ENCODE data around the gene IRS1. TPM values are rescaled to one million over a fixed set of nuclear protein-coding genes. Genes with fewer than 3 reads are reported as not detected.

IRS1 gene
- total RNA-seq, 2 donors from 2014 or later: 0.90 to 6.2 TPM

DNA sequence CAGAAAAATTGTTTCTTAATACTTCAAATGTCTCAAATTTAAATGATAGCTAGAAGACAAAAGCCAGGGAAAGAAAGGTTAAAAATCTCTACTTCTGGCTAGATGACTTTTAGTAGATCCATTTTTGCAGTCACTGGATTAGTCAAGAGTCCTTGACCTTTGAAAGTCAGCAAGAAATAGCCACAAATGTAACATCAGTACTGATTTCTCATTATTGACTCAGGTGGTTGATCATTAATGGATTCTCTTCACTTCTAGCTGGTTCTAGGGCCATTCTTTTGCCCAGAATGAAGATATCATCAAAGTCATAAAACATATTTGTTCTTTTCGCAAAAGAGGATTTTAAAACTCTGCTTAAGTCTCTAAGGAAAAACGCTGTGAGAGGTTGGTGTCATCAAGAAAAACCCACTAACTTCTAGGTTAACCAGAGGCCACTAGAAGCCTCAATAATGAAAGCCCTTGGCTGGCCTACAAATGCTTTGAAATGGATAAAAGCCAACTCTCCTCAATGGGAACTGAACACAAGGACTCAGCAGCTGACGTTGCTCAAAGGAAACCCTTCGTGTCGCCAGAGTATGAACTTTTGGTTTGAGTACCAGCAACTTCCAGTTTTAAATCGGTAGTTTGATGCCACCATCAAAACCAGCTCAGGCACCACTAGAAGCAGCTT is 66.3 kb downstream of the IRS1 start:
- no peak overlapping the region for H3K27ac Mint-ChIP-seq
- H3K9me3 ChIP-seq (ENCODE audit: control insufficient read depth, low read length, poor library complexity, severe bottlenecking): no peaks in the 10 kb centered on the region
- DNase-seq: no peak
- peaks cover 2% of the 10 kb centered on the region for H3K27me3 Mint-ChIP-seq
- no peaks in the 10 kb centered on the region for H3K36me3 Mint-ChIP-seq (ENCODE audit: low read depth)
- no peak for ATAC-seq
- H3K4me3 Mint-ChIP-seq: no peak overlapping the region
- no peaks in the 10 kb centered on the region for H3K4me1 Mint-ChIP-seq

DNA sequence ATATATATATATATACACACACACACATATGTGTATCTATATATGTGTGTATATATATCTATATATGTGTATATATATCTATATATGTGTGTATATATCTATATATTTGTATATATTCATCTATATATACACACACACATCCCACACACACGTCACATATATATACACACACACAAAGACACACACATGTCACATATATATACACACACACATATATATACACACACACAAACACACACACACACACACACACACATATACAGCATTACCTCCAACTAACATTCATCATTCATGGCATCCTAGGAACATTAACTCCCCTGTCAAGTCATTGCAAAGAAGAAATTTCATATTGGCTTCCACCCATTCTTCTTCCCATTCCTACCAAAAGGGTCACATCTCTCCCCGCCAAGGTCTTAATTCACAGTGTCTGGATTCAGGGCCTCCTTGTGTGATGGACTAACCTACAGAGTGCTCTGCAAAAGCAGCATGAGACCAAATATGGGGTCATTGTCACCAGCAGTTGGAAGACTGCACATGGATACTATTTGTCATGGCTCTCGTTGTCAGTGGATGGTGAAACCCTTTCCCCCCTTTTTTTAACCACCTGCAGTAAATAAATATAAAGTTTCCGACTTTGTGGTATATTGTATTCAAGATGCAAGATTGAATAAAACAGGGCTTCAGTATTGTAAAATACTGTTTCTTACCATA is 67.0 kb downstream of the IRS1 start:
- H3K4me1 Mint-ChIP-seq: no peaks in the 10 kb centered on the region
- no peak for DNase-seq
- H3K27me3 Mint-ChIP-seq: peaks cover 8% of the 10 kb centered on the region
- no peaks in the 10 kb centered on the region for H3K36me3 Mint-ChIP-seq (ENCODE audit: low read depth)
- no peak overlapping the region for H3K27ac Mint-ChIP-seq
- H3K4me3 Mint-ChIP-seq: no peak overlapping the region
- no peak for ATAC-seq
- no peaks in the 10 kb centered on the region for H3K9me3 ChIP-seq (ENCODE audit: control insufficient read depth, low read length, poor library complexity, severe bottlenecking)

DNA sequence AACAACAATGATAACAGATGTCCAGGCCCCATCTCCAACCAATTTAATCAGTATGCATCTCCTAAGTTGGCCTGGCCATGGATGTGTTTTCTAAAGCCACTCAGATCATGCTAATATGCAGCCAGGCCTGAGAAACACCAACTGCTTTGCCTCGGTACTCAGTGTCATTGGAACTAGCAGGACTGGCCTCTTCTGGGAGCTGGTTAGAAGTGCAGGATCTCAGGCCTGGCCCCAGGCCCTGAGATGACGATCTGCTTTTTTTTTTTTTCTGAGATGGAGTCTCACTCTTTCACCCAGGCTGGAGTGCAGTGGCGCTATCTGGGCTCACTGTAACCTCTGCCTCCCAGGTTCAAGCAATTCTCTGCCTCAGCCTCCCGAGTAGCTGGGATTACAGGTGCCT is 69.1 kb downstream of the IRS1 start:
- Mint-ChIP-seq H3K4me3 (no peak overlapping the region), H3K27ac (no peak overlapping the region)
- no peak for ATAC-seq

DNA sequence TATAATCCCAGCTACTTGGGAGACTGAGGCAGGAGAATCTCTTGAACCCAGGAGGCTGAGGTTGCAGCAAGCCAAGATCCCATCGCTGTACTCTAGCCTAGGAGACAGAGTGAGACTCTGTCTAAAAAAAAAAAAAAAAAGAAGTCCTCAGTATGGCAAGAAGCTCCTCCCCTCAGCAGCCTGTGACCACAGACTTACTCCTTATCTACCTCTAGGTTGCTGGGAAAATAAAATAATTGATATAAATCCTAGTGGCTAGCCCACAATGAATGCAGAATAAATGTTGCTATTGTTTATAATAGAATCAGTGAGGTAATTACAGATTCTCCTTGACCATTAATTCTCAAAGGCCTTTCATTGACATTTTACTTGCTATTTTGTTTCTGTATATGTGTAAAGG is 70.6 kb downstream of the IRS1 start:
- Mint-ChIP-seq H3K27me3 (peaks cover 30% of the 10 kb centered on the region), H3K4me1 (no peaks in the 10 kb centered on the region), H3K27ac (no peak overlapping the region), H3K4me3 (no peak overlapping the region), H3K36me3 (ENCODE audit: low read depth) (no peaks in the 10 kb centered on the region)
- ATAC-seq (no peak), DNase-seq (no peak)
- no peaks in the 10 kb centered on the region for H3K9me3 ChIP-seq (ENCODE audit: control insufficient read depth, low read length, poor library complexity, severe bottlenecking)

More for the DNA sequence above, 69.1 kb downstream of the IRS1 start:
- H3K36me3 Mint-ChIP-seq (ENCODE audit: low read depth): no peaks in the 10 kb centered on the region
- no peaks in the 10 kb centered on the region for H3K9me3 ChIP-seq (ENCODE audit: control insufficient read depth, low read length, poor library complexity, severe bottlenecking)
- no peak for DNase-seq
- H3K4me1 Mint-ChIP-seq: no peaks in the 10 kb centered on the region
- peaks cover 23% of the 10 kb centered on the region for H3K27me3 Mint-ChIP-seq

DNA sequence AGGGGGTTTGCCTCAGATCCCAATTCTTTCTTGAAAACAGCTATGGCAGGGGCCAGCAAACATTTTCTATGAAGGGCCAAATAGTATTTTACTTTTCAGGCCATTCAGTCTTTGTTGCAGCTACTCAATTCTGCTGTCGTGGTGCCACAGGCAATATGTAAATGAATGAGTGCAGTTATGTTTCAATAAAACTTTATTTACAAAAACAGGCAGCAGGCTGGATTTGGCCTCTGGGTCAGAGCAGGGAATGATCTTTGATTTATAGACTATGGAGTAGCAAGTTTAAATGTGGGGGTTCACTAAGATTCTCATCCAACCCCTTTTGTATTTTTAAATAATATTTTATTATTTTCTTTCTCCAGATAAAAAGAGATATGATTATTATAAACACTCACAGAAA is 72.4 kb downstream of the IRS1 start:
- no peaks in the 10 kb centered on the region for H3K36me3 Mint-ChIP-seq (ENCODE audit: low read depth)
- ATAC-seq (no peak), DNase-seq (no peak)
- H3K4me1 Mint-ChIP-seq: no peaks in the 10 kb centered on the region
- H3K27me3 Mint-ChIP-seq: peaks cover 41% of the 10 kb centered on the region
- no peak overlapping the region for H3K4me3 Mint-ChIP-seq
- no peak overlapping the region for H3K27ac Mint-ChIP-seq
- H3K9me3 ChIP-seq (ENCODE audit: control insufficient read depth, low read length, poor library complexity, severe bottlenecking): no peaks in the 10 kb centered on the region

DNA sequence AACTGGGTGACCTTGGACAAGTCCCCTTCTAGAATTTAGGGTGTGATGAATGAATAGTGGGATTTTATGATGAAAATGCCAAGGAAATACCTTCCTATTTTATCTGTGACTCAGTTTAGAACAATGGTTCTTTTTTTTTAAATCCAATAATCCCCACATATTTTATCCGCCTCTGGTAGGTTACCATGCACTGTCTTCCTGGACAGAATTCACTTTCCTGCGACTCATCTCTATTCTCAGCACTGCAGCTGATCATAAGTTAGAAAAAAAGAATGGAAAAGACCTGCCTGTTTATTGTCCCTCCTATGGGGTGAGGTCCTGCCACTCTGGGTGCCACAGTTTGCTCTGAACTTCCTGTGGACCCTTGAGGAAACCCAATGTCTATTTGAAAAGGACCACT is 73.1 kb downstream of the IRS1 start:
- Mint-ChIP-seq H3K4me1 (no peaks in the 10 kb centered on the region), H3K27ac (no peak overlapping the region), H3K27me3 (peaks cover 41% of the 10 kb centered on the region), H3K36me3 (ENCODE audit: low read depth) (no peaks in the 10 kb centered on the region), H3K4me3 (no peak overlapping the region)
- DNase-seq (no peak), ATAC-seq (no peak)
- no peaks in the 10 kb centered on the region for H3K9me3 ChIP-seq (ENCODE audit: control insufficient read depth, low read length, poor library complexity, severe bottlenecking)

DNA sequence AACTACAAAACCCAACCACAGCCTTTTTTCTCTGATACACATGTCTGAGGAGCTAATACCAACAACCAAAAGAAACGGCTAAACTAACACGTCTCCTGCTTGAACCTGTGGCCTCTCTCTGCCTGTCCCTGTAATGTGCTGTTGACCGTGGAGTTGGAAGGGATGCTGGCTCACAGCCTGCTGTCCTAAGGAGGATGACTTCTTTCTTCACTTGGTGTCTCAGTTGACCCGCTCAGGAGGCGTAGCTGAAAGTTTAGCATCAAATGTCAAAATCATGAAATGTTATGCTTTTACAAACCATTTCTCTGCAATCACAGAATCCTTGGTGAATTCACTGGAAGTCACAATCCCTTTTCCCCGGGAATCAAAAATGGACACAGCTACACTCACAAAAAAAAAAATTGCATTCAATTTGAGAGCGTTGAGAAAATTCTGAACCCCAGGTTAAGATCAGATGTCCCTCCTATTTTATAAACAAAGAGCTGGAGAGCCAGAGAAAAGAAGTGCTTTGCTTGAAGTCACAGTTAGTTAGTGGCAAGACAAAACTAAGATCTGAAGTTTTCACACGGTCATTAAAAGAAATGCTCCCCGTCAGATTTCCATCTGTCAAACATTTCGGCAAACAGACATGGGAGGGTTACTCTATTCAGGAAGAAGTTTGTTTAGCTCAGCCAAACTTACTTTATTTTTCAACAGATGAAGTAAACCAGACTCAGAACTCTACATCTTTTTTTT is 74.3 kb downstream of the IRS1 start:
- no peaks in the 10 kb centered on the region for H3K4me1 Mint-ChIP-seq
- H3K27ac Mint-ChIP-seq: no peak overlapping the region
- ATAC-seq: no peak
- H3K4me3 Mint-ChIP-seq: no peak overlapping the region
- DNase-seq: no peak
- no peaks in the 10 kb centered on the region for H3K9me3 ChIP-seq (ENCODE audit: control insufficient read depth, low read length, poor library complexity, severe bottlenecking)
- peaks cover 4% of the 10 kb centered on the region for H3K36me3 Mint-ChIP-seq (ENCODE audit: low read depth)
- peaks cover 41% of the 10 kb centered on the region for H3K27me3 Mint-ChIP-seq

DNA sequence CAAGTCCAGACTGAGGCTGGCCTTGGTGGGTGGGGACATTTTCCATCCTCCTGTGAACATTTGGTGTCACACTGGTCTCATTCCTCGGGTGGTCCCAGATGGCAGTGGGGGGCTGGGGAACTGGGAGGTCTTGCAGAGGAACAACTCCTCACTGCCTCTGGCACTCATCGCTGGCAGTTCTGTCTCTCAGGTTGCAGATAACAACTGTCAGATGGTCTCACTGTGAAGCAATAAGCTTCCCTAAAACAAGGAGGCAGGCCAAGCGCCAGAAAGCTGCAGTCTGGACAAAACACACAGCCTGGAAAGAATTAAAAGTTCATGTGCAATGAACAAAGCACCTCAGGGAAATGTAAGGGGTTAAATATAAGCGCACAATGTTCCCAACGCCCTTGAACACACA is 78.1 kb downstream of the IRS1 start:
- ATAC-seq (no peak), DNase-seq (no peak)
- Mint-ChIP-seq H3K36me3 (ENCODE audit: low read depth) (peaks cover 7% of the 10 kb centered on the region), H3K27ac (no peak overlapping the region), H3K4me3 (no peak overlapping the region), H3K27me3 (peaks cover 29% of the 10 kb centered on the region), H3K4me1 (peaks cover 2% of the 10 kb centered on the region)
- no peaks in the 10 kb centered on the region for H3K9me3 ChIP-seq (ENCODE audit: control insufficient read depth, low read length, poor library complexity, severe bottlenecking)

DNA sequence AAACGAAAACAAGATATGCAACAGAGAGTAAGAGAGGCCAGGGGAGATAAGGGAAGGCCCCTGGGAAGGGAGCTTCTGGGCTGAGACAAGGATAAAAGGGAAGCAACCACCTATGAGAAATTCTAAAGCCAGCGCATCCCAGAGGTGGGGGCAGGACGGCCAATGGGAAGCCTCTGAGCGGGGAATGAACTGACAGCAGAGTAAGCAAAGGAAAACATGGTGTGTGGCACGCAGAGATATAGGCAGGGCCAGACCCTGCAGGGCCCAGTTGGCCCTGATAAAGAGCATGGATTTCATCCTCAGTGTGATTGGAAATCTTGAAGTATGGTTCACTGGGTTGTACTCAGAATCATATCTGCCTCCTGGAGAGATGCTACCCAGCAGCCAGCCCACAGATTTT is 78.7 kb downstream of the IRS1 start:
- ATAC-seq (no peak), DNase-seq (no peak)
- no peak overlapping the region for H3K4me3 Mint-ChIP-seq
- no peaks in the 10 kb centered on the region for H3K9me3 ChIP-seq (ENCODE audit: control insufficient read depth, low read length, poor library complexity, severe bottlenecking)
- no peak overlapping the region for H3K27ac Mint-ChIP-seq
- peaks cover 7% of the 10 kb centered on the region for H3K36me3 Mint-ChIP-seq (ENCODE audit: low read depth)
- H3K4me1 Mint-ChIP-seq: peaks cover 2% of the 10 kb centered on the region
- H3K27me3 Mint-ChIP-seq: peaks cover 23% of the 10 kb centered on the region

DNA sequence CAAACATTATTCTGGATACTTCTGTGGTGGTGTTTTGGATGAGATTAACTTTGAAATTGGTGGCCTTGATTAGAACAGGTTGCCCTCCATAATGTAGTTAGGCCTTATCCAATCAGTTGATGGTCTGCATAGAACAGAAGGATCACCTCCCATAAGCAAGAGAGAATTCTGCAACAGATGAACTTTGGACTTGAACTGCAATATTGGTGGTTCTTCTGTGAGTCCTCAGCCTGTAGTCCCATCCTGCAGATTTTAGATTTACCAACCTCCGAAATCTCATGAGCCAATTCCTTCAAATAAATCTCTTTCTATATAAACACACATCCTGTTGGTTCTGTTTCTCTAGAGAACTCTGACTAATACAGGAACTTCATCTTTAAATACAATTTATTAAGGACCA is 81.9 kb downstream of the IRS1 start:
- no peaks in the 10 kb centered on the region for H3K9me3 ChIP-seq (ENCODE audit: control insufficient read depth, low read length, poor library complexity, severe bottlenecking)
- Mint-ChIP-seq H3K4me3 (no peak overlapping the region), H3K4me1 (peaks cover 2% of the 10 kb centered on the region), H3K36me3 (ENCODE audit: low read depth) (peaks cover 7% of the 10 kb centered on the region), H3K27ac (no peak overlapping the region), H3K27me3 (no peaks in the 10 kb centered on the region)
- DNase-seq (no peak), ATAC-seq (no peak)

DNA sequence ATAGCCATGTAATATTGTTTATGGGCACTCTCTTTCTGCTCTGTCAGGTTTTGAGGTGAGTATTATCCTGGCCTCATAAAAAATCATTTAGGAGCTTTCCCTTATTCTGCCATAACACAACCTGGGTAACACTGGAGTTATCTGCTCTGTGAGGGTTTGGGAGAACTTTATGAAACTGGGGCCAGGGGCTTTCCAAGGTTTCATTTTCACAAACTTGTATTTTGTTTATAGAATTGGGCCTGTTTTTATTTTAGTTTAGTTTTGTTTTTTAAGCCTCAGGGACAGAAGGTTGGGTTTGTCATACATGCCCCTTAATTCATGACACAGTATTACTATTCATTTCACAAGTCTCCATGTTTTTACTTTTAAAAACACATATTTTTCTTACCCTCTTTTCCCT is 83.5 kb downstream of the IRS1 start:
- H3K27me3 Mint-ChIP-seq: no peaks in the 10 kb centered on the region
- H3K36me3 Mint-ChIP-seq (ENCODE audit: low read depth): peaks cover 6% of the 10 kb centered on the region
- H3K4me1 Mint-ChIP-seq: peaks cover 2% of the 10 kb centered on the region
- DNase-seq: no peak
- no peaks in the 10 kb centered on the region for H3K9me3 ChIP-seq (ENCODE audit: control insufficient read depth, low read length, poor library complexity, severe bottlenecking)
- no peak overlapping the region for H3K4me3 Mint-ChIP-seq
- H3K27ac Mint-ChIP-seq: no peak overlapping the region
- no peak for ATAC-seq

DNA sequence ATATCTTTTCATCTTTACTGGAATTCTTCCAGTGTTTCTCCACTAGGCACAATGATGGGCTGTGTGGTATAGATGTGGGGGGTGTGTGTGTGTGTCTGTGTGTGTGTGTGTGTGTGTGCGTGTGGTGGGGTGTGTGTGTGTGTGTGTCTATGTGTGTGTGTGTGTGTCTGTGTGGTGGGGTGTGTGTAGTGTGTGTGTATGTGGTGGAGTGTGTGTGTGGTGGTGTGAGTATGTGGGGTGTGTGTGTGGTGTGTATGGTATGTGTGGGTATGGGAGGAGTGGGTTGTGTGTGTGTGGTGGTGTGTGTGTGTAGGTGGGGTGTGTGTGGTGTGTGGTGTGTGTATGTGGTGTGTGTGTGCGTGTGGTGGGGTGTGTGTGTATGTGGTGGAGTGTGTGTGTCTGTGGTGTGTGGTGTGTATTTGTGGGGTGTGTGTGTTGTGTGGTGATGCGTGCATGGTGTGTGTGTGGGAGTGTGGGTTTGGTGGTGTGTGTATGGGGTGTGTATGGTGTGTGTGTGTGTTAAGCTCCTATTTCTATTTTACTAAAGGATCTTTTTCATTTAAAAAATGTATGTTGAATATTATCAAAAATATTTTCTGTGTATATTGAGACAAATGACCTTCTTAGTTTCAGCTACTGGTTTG is 84.2 kb downstream of the IRS1 start:
- H3K4me3 Mint-ChIP-seq: no peak overlapping the region
- no peak overlapping the region for H3K27ac Mint-ChIP-seq

DNA sequence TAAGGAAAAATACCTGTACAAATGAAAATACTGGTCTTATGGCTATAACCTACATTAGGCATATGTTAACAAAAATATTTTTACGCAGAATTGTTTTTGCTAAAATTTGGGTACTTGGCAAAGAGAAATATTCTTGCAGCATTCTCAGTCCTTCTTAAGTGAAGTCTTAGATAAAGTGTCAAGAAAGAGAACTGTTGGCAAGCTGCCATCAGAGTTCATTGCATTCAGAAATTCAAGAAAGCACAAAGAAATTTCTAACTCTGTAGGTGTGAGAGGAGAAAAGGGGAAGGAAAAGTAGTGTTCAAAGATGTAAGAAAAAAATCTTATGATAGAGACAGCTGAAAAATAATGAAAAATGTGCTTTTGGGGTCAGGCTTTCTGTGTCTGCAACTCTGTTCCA is 86.7 kb downstream of the IRS1 start:
- Mint-ChIP-seq H3K27ac (no peak overlapping the region), H3K4me3 (no peak overlapping the region), H3K36me3 (ENCODE audit: low read depth) (no peaks in the 10 kb centered on the region), H3K27me3 (no peaks in the 10 kb centered on the region), H3K4me1 (no peaks in the 10 kb centered on the region)
- ATAC-seq: no peak
- H3K9me3 ChIP-seq (ENCODE audit: control insufficient read depth, low read length, poor library complexity, severe bottlenecking): no peaks in the 10 kb centered on the region
- no peak for DNase-seq

More for the DNA sequence above, 84.2 kb downstream of the IRS1 start:
- DNase-seq: no peak
- H3K9me3 ChIP-seq (ENCODE audit: control insufficient read depth, low read length, poor library complexity, severe bottlenecking): no peaks in the 10 kb centered on the region
- ATAC-seq: no peak
- Mint-ChIP-seq H3K4me1 (peaks cover 2% of the 10 kb centered on the region), H3K27me3 (no peaks in the 10 kb centered on the region), H3K36me3 (ENCODE audit: low read depth) (peaks cover 3% of the 10 kb centered on the region)
